ENCODE results near the gene KLK15.

DNA sequence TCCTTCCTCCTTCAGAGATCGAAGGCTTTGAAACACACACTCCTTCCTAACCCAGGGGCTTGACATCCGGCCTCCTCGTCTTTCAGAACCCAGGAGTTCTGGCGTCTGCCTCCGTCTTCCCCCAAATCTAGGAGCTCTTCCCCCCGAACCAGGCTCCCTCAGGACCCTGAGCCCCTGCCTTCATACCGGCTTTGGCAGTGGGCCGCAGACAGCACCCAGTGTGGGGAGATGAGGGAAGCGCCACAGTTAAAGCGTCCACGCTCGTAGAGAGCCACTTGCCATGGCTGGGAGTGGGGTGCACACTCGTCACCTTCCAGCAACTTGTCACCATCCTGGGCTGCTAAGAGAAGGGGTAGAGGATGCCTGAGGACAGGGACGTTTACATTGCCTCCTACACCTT lies 5.9 kb downstream of the KLK15 start:
- TF ChIP-seq, protein P1, sequence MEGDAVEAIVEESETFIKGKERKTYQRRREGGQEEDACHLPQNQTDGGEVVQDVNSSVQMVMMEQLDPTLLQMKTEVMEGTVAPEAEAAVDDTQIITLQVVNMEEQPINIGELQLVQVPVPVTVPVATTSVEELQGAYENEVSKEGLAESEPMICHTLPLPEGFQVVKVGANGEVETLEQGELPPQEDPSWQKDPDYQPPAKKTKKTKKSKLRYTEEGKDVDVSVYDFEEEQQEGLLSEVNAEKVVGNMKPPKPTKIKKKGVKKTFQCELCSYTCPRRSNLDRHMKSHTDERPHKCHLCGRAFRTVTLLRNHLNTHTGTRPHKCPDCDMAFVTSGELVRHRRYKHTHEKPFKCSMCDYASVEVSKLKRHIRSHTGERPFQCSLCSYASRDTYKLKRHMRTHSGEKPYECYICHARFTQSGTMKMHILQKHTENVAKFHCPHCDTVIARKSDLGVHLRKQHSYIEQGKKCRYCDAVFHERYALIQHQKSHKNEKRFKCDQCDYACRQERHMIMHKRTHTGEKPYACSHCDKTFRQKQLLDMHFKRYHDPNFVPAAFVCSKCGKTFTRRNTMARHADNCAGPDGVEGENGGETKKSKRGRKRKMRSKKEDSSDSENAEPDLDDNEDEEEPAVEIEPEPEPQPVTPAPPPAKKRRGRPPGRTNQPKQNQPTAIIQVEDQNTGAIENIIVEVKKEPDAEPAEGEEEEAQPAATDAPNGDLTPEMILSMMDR (IDR thresholded peaks at IDR 0.05; ENCODE audit: insufficient read depth, low read depth, low read length): no peak
- TF ChIP-seq EZH2 (IDR thresholded peaks at IDR 0.05; ENCODE audit: insufficient read depth, low read length): no peak

Data from astrocyte (in vitro differentiated cells and primary cell).